Activated CD4-positive, alpha-beta T cell treated with anti-CD3 and anti-CD28 coated beads, Interleukin-2, amount 50 U/mL, for 16 hours (primary cell): ENCODE data around the gene ZNF25.
"Not testable (repeated sequence)": the region's sequence is repeated elsewhere in the genome, so short reads cannot be mapped to it uniquely, and the experiment has no call there.

Experiments
- DNase-seq: peaks from one replicate; pipeline ENCODE4 v3.0.0-alpha.2; 2020

ZNF25 gene

GRCh38 chr10:37976091-37976879 is at the start of gene ZNF25:
TSS of gene ZNF25 (minus strand) at chr10:37976647. CDS start at chr10:37971722, 4,925 bp downstream.
- peak; percentile 99 for DNase-seq

- peak; percentile 4 for DNase-seq
These were observed 48.8 kb upstream of the ZNF25 start for GRCh38 chr10:38025283-38025682.

GRCh38 chr10:38019124-38019523 is 42.7 kb upstream of the ZNF25 start:
- DNase-seq = not testable (repeated sequence)

- DNase-seq = no peak
These were observed 39.9 kb upstream of the ZNF25 start for GRCh38 chr10:38016354-38016753.

- peak; percentile 92 for DNase-seq
These were observed 33.9 kb upstream of the ZNF25 start, which contains the start of gene ZNF33A for GRCh38 chr10:38010119-38010903. TSS of gene ZNF33A (plus strand) at chr10:38010675. CDS start at chr10:38012342, 1,667 bp downstream.

- DNase-seq = no peak
These were observed 31.5 kb upstream of the ZNF25 start for GRCh38 chr10:38007991-38008390.

GRCh38 chr10:38007551-38007950 is 31.1 kb upstream of the ZNF25 start:
- DNase-seq = no peak

GRCh38 chr10:38003588-38003987 is 27.1 kb upstream of the ZNF25 start:
- no peak for DNase-seq

GRCh38 chr10:38003026-38003425 is 26.6 kb upstream of the ZNF25 start:
- no peak for DNase-seq

GRCh38 chr10:38000474-38000873 is 24.0 kb upstream of the ZNF25 start:
- DNase-seq = not testable (repeated sequence)

- not testable (repeated sequence) for DNase-seq
These were observed 22.5 kb upstream of the ZNF25 start for GRCh38 chr10:37998920-37999319.

GRCh38 chr10:37992083-37992482 is 15.6 kb upstream of the ZNF25 start:
- DNase-seq = no peak

- DNase-seq = no peak
These were observed 15.2 kb upstream of the ZNF25 start for GRCh38 chr10:37991655-37992054.

GRCh38 chr10:37976880-37977203 is 395 bp upstream of the ZNF25 start:
- no peak for DNase-seq

- DNase-seq = peak; percentile 25
These were observed 951 bp downstream of the ZNF25 start for GRCh38 chr10:37975401-37975991.

- no peak for DNase-seq
These were observed 4.1 kb downstream of the ZNF25 start for GRCh38 chr10:37972396-37972795.

GRCh38 chr10:37965006-37965405 is 11.4 kb downstream of the ZNF25 start:
- DNase-seq = no peak

- DNase-seq = no peak
These were observed 15.8 kb downstream of the ZNF25 start for GRCh38 chr10:37960591-37961137.

- DNase-seq = no peak
These were observed 18.6 kb downstream of the ZNF25 start for GRCh38 chr10:37957841-37958240.

- no peak for DNase-seq
These were observed 23.5 kb downstream of the ZNF25 start for GRCh38 chr10:37952926-37953325.

GRCh38 chr10:37952043-37952755 is 24.2 kb downstream of the ZNF25 start:
- no peak for DNase-seq

- DNase-seq = no peak
These were observed 28.2 kb downstream of the ZNF25 start for GRCh38 chr10:37948210-37948609.

- no peak for DNase-seq
These were observed 28.9 kb downstream of the ZNF25 start for GRCh38 chr10:37947526-37947925.
